Spleen (tissue), 11 donors: ENCODE data around the gene LMF1. TPM values are rescaled to one million over a fixed set of nuclear protein-coding genes. Genes with fewer than 3 reads are reported as not detected.

Experiments used
- DNase-seq: peaks from one replicate; pipeline ENCODE4 v3.0.0-alpha.2; 2020
- H3K27ac ChIP-seq, 8 donors: fragments of 200-600 bp; sonication (generic) in 7 of 8; 1 replicate in 4 of 8; 2 replicates in 4 of 8; pipeline versions ENCODE4 v1.5.0 to v1.8.0; 2016 to 2021; ENCODE audit warnings: inconsistent platforms in 4 of 8, mild to moderate bottlenecking in 4 of 8, moderate library complexity in 1 of 8
- H3K27me3 ChIP-seq, 7 donors: fragments of 200-600 bp; sonication (generic) in 6 of 7; replicated peaks in 1 of 7; 1 replicate in 4 of 7; 2 replicates in 3 of 7; pipeline versions ENCODE4 v1.5.0 to v1.8.0; 2016 to 2021; ENCODE audit warnings: inconsistent platforms in 3 of 7, mild to moderate bottlenecking in 1 of 7
- H3K36me3 ChIP-seq, 6 donors: fragments of 200-600 bp; sonication (generic) in 5 of 6; 1 replicate in 4 of 6; 2 replicates in 2 of 6; pipeline versions ENCODE4 v1.5.0 to v1.8.0; 2016 to 2021; ENCODE audit warnings: inconsistent platforms in 2 of 6
- H3K4me1 ChIP-seq, 6 donors: fragments of 200-600 bp; sonication (generic) in 5 of 6; 1 replicate in 3 of 6; 2 replicates in 3 of 6; pipeline versions ENCODE4 v1.5.0 to v1.8.0; 2016 to 2021; ENCODE audit warnings: inconsistent platforms in 3 of 6
- H3K4me3 ChIP-seq, 8 donors: fragments of 200-600 bp; sonication (generic) in 7 of 8; 1 replicate in 4 of 8; 2 replicates in 4 of 8; pipeline versions ENCODE4 v1.5.0 to v1.8.0; 2016 to 2021; ENCODE audit warnings: inconsistent platforms in 4 of 8, mild to moderate bottlenecking in 4 of 8, moderate library complexity in 2 of 8
- H3K9me3 ChIP-seq, 8 donors: fragments of 200-600 bp; sonication (generic) in 7 of 8; 1 replicate in 4 of 8; 2 replicates in 4 of 8; pipeline versions ENCODE4 v1.5.0 to v1.8.0; 2016 to 2021; ENCODE audit warnings: inconsistent platforms in 4 of 8
- CTCF ChIP-seq, 11 experiments: fragments of 200-600 bp in 7 of 11; fragments of 450-650 bp in 4 of 11; sonication (generic) in 4 of 11; IDR thresholded peaks in 8 of 11; conservative IDR thresholded peaks in 3 of 11; 1 replicate in 7 of 11; 2 replicates in 4 of 11; pipeline versions ENCODE4 v1.4.0 to v1.8.0; 2016 to 2021; ENCODE audit warnings: antibody characterized with exemption in 11 of 11, inconsistent platforms in 4 of 11, mild to moderate bottlenecking in 1 of 11
- POLR2A ChIP-seq, 3 donors: fragments of 450-650 bp; IDR thresholded peaks; one replicate each; pipeline ENCODE4 v1.5.1; 2017; ENCODE audit warnings: antibody characterized with exemption in 3 of 3, mild to moderate bottlenecking in 1 of 3
- POLR2AphosphoS5 ChIP-seq, 3 donors: sonication (generic); formaldehyde crosslinking; IDR thresholded peaks; one replicate each; pipeline ENCODE4 v1.5.1; 2017; ENCODE audit warnings: antibody characterized with exemption in 3 of 3
- WGBS, 5 donors: extraction: QIAGEN DNeasy Blood & Tissue Kit in 3 of 5; methylation state at CpG; one replicate each; pipeline versions ENCODE4 v1.1.5 to v1.1.7; 2013 to 2018; 5-methylcytosine and 5-hydroxymethylcytosine counted together
- intact Hi-C: fragments of 100-400 bp; cut with DNase I; formaldehyde crosslinking; loops from one replicate; pipeline ENCODE4 v1.15.0; 2023; ENCODE audit warnings: low total_unique reads
- polyA plus RNA-seq, 3 donors: library from polyadenylated mRNA; stranded (reverse); fragments of 200-250 nt; gene quantifications; one replicate each; pipeline ENCODE4 v1.2.1, GENCODE V29; 2013
- total RNA-seq, 7 donors: library from RNA; depleted of rRNA in 3 of 7; stranded (reverse); fragments of >200 nt in 3 of 7; fragmentation: NEBNext Ultra II Directional in 4 of 7; extraction: Animal tissue kit (Norgen Biotek cat#: 25700) in 4 of 7; gene quantifications; one replicate each; pipeline versions ENCODE4 v1.1.0 to v1.2.1, GENCODE V29; 2016 to 2021
- donor health status: healthy with polysubstance abuse.
- donor health status: DM: no; HTN: no; CAD: no; lungs with moderate emphysema.
- donor health status: DM: no; HTN: no; CAD: no.
- donor health status: Bipolar disorder and iron deficiency.
- donor health status: healthy.
- donor health status: DM: no; HTN: no; CAD: no.
- donor health status: DM: yes; HTN: yes; CAD: no.

Gene LMF1
- total and polyA plus RNA-seq, 10 donors, result 10.4 to 57.6 (median 32.5) TPM

- Histone ChIP-seq H3K36me3 (no peaks in the 10 kb centered on the region), H3K27me3 (peaks cover 0 to 38% (median 3%) of the 10 kb centered on the region in 7 donors), H3K27ac (peak overlapping the region; percentile 88 to 98 (median 96)), H3K4me1 (peaks cover 3 to 32% (median 23%) of the 10 kb centered on the region in 6 donors), H3K4me3 (peak overlapping the region; percentile 57 to 91 (median 74)), H3K9me3 (peaks cover 0 to 6% (median 0%) of the 10 kb centered on the region in 8 donors)
- intact Hi-C loops, result no loop called here
- 0 to 57% (median 10%) methylated on average over 19 to 80 of the region's 80 CpGs for WGBS, 5 donors
- TF ChIP-seq CTCF (IDR thresholded peaks at IDR 0.05 in 8 of 11, conservative IDR thresholded peaks at IDR 0.05 in 3 of 11) (peak in 2 of 11 experiments; percentile 9 to 14), POLR2AphosphoS5 (IDR thresholded peaks at IDR 0.05) (peak; percentile 90 to 94 (median 90)), POLR2A (IDR thresholded peaks at IDR 0.05) (peak in 1 of 3 donors; percentile 60)
- peak; percentile 98 for DNase-seq
Measured at GRCh38 chr16:807347-808084, 163.3 kb downstream of the LMF1 start.

- Histone ChIP-seq H3K36me3 (no peaks in the 10 kb centered on the region), H3K4me3 (no peak overlapping the region), H3K4me1 (peaks cover 3 to 35% (median 26%) of the 10 kb centered on the region in 6 donors), H3K27ac (no peak overlapping the region), H3K27me3 (peaks cover 0 to 40% (median 23%) of the 10 kb centered on the region in 7 donors), H3K9me3 (no peaks in the 10 kb centered on the region)
- TF ChIP-seq POLR2A (IDR thresholded peaks at IDR 0.05) (no peak), POLR2AphosphoS5 (IDR thresholded peaks at IDR 0.05) (peak in 1 of 3 donors; percentile 9), CTCF (IDR thresholded peaks at IDR 0.05 in 8 of 11, conservative IDR thresholded peaks at IDR 0.05 in 3 of 11) (no peak)
- WGBS, 5 donors, result 73 to 91% (median 81%) methylated on average over 4 to 17 of the region's 17 CpGs
- no peak for DNase-seq
- intact Hi-C loops, result no loop called here
Measured at GRCh38 chr16:805474-805873, 165.3 kb downstream of the LMF1 start.

- Histone ChIP-seq H3K9me3 (no peaks in the 10 kb centered on the region), H3K27ac (no peak overlapping the region), H3K27me3 (peaks cover 0 to 42% (median 34%) of the 10 kb centered on the region in 7 donors), H3K4me1 (peaks cover 3 to 39% (median 32%) of the 10 kb centered on the region in 6 donors), H3K36me3 (no peaks in the 10 kb centered on the region), H3K4me3 (no peak overlapping the region)
- 59 to 71% (median 64%) methylated on average over 21 to 33 of the region's 33 CpGs for WGBS, 5 donors
- TF ChIP-seq POLR2AphosphoS5 (IDR thresholded peaks at IDR 0.05), result peak in 1 of 3 donors; percentile 13
- TF ChIP-seq POLR2A (IDR thresholded peaks at IDR 0.05), result no peak
- intact Hi-C loops, result no loop called here
- no peak for DNase-seq
Measured at GRCh38 chr16:804193-805048, 166.4 kb downstream of the LMF1 start.

- no peaks in the 10 kb centered on the region for H3K36me3 ChIP-seq
- H3K4me3 ChIP-seq, result no peak overlapping the region
- intact Hi-C loops, result no loop called here
- 55 to 63% (median 57%) methylated on average over 8 of the region's 8 CpGs for WGBS, 5 donors
- TF ChIP-seq CTCF (IDR thresholded peaks at IDR 0.05 in 8 of 11, conservative IDR thresholded peaks at IDR 0.05 in 3 of 11) (no peak), POLR2AphosphoS5 (IDR thresholded peaks at IDR 0.05) (no peak), POLR2A (IDR thresholded peaks at IDR 0.05) (no peak)
- H3K27me3 ChIP-seq, result peaks cover 0 to 49% (median 40%) of the 10 kb centered on the region in 7 donors
- no peaks in the 10 kb centered on the region for H3K9me3 ChIP-seq
- no peak for DNase-seq
- peaks cover 3 to 35% (median 30%) of the 10 kb centered on the region in 6 donors for H3K4me1 ChIP-seq
- H3K27ac ChIP-seq, result no peak overlapping the region
Measured at GRCh38 chr16:803754-804080, 167.1 kb downstream of the LMF1 start.

Other genes starting within 250 kb of the LMF1 start
- 10 to 100 TPM; 28.6 to 40.9 (median 36.4) TPM for gene ANTKMT, start 249.8 kb downstream of the LMF1 start, total RNA-seq
- 10 to 100 TPM; 49.9 to 77.2 (median 63.4) TPM for gene ANTKMT, start 249.8 kb downstream of the LMF1 start, polyA plus RNA-seq
- gene CCDC78, start 244.5 kb downstream of the LMF1 start, total RNA-seq, result 10 to 100 TPM in 1 of 7 donors, 1 to 10 TPM in 6; 2.9 to 11.9 (median 6.3) TPM
- 10 to 100 TPM; 12.0 to 23.7 (median 13.9) TPM for gene CCDC78, start 244.5 kb downstream of the LMF1 start, polyA plus RNA-seq
- gene HAGHL, start 243.9 kb downstream of the LMF1 start, total RNA-seq, result 10 to 100 TPM in 6 of 7 donors, 1 to 10 TPM in 1; 7.7 to 25.8 (median 17.6) TPM
- 10 to 100 TPM; 25.7 to 75.8 (median 32.5) TPM for gene HAGHL, start 243.9 kb downstream of the LMF1 start, polyA plus RNA-seq
- gene CIAO3, start 230.0 kb downstream of the LMF1 start, total RNA-seq, result 10 to 100 TPM; 24.9 to 60.2 (median 39.5) TPM
- 10 to 100 TPM; 34.1 to 80.4 (median 37.7) TPM for gene CIAO3, start 230.0 kb downstream of the LMF1 start, polyA plus RNA-seq
- under 1 TPM in 3 of 7 donors, not detected in 4; 0.32 to 0.70 (median 0.51) TPM for gene MSLN, start 210.2 kb downstream of the LMF1 start, total RNA-seq
- 1 to 10 TPM in 1 of 3 donors, under 1 TPM in 2; 0.22 to 1.1 (median 0.26) TPM for gene MSLN, start 210.2 kb downstream of the LMF1 start, polyA plus RNA-seq
- 10 to 100 TPM; 18.8 to 28.7 (median 22.0) TPM for gene RPUSD1, start 182.6 kb downstream of the LMF1 start, total RNA-seq
- 10 to 100 TPM; 17.9 to 34.2 (median 19.9) TPM for gene RPUSD1, start 182.6 kb downstream of the LMF1 start, polyA plus RNA-seq
- gene CHTF18, start 182.4 kb downstream of the LMF1 start, total RNA-seq, result 10 to 100 TPM in 6 of 7 donors, 1 to 10 TPM in 1; 8.9 to 30.2 (median 18.5) TPM
- 10 to 100 TPM; 23.6 to 55.0 (median 32.3) TPM for gene CHTF18, start 182.4 kb downstream of the LMF1 start, polyA plus RNA-seq
- not detected for gene GNG13, start 170.2 kb downstream of the LMF1 start, total RNA-seq
- gene GNG13, start 170.2 kb downstream of the LMF1 start, polyA plus RNA-seq, result not detected
- gene SOX8, start 10.8 kb upstream of the LMF1 start, total RNA-seq, result 1 to 10 TPM in 6 of 7 donors, under 1 TPM in 1; 0.60 to 2.7 (median 1.6) TPM
- 1 to 10 TPM; 2.5 to 3.7 (median 2.7) TPM for gene SOX8, start 10.8 kb upstream of the LMF1 start, polyA plus RNA-seq
- gene SSTR5, start 101.8 kb upstream of the LMF1 start, total RNA-seq, result not detected
- not detected for gene SSTR5, start 101.8 kb upstream of the LMF1 start, polyA plus RNA-seq
- not detected for gene C1QTNF8, start 125.3 kb upstream of the LMF1 start, total RNA-seq
- gene C1QTNF8, start 125.3 kb upstream of the LMF1 start, polyA plus RNA-seq, result not detected
- 1 to 10 TPM in 3 of 7 donors, under 1 TPM in 4; 0.33 to 2.1 (median 0.91) TPM for gene CACNA1H, start 182.1 kb upstream of the LMF1 start, total RNA-seq
- gene CACNA1H, start 182.1 kb upstream of the LMF1 start, polyA plus RNA-seq, result 1 to 10 TPM in 1 of 3 donors, under 1 TPM in 2; 0.35 to 1.1 (median 0.39) TPM